T-helper 2 cell (primary cell): ENCODE results near the gene LAMA4.

Experiments
- DNase-seq, 5 experiments: peaks; one replicate each; pipeline versions ENCODE4 v3.0.0 to v3.0.0-alpha.2; 2012 to 2022

Gene LAMA4

DNA sequence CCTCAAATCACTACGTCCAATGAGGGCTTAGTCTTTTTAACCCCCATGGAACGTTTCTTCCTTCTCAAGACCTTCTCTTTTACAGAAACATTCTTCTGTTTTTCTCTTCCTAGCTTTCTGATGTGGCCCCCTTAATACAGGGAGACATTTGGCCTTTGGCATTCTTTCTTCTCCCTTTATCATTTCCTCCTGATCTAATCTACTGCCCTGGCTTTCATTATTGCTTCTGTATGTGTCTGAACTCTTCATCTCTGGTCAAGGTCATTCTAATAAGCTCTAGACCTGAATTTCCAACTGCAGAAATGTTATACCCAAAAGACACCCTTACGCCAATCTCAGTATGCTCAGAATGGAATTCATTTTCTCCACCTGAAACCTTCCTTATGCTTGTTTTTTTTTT lies 18.4 kb upstream of the LAMA4 start:
- no peak for DNase-seq

DNA sequence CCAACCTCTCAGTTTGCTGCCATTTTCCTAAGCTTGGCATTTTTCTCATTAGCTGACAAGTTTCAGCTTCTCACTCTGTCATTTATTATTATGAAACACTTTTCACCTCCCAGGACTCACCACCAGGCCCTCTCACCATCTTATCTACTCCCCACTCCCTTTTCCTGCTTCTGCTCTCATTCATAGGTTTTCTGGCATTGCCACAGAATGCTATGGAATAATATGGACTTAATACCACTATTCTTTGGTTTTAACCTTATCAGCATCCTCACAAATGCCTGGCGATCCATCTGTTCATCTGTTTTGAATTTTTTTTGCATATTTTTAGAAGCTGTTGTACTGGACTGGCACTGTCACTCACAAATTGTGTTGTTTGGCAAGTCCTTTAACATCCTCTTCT lies 16.4 kb upstream of the LAMA4 start:
- DNase-seq, result no peak

- no peak for DNase-seq
Measured at GRCh38 chr6:112269979-112270566, 15.7 kb upstream of the LAMA4 start.

GRCh38 chr6:112269114-112269513 lies 14.7 kb upstream of the LAMA4 start:
- DNase-seq, result no peak

GRCh38 chr6:112268654-112269053 lies 14.3 kb upstream of the LAMA4 start:
- DNase-seq, result no peak

DNA sequence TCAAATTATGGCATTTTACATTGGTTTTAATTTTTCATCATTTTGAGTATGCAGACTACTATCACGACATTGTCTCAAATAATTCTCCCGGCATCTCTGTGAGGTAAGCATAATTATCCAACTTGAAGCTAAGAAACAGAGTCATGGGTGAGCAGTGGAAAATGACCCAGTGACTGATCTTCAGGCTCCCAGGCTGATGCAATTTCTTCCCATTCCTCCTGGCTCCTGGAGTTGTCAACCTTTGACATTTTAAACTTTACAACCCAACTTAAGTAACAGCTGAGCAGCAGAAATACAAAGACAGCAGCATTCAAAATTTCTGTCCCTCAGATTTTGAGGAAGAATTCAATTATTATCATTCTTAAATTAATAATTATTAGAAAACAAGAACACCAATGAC lies 13.7 kb upstream of the LAMA4 start:
- DNase-seq, result no peak

GRCh38 chr6:112266331-112266730 lies 12.0 kb upstream of the LAMA4 start:
- DNase-seq, result no peak

- DNase-seq, result no peak
Measured at GRCh38 chr6:112259337-112259675, 4.9 kb upstream of the LAMA4 start.

DNA sequence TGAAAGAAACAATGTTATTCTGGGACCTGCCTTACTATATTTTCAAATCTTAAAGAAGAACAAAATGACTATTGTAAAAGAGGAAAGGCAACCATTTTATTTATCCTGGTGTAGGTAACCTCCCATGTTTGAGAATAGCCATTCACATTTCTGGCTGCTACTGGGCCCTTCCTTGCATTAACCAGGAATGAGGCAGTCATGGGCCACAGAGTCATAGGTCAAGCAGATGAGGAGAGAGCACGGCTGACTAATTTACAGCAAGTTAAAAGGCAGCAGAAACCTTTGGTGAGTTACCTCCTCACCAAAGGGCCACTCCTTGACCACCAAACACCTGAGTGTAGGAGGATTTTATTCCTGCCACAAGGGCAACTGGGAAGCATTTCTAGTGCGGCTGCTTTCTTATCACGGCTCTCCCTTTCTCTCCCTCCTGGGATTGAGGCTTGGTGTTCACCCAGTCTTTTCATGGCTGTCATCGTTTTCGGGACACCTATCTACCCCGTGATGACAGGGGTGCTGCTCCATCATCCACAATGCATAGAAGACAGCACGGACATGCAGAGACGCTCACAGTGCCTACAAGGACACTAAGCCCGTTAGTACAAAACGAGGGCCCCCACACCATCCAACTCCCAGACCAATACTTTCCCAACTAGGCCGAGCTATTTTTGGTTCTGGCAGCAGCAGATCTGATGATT lies 4.4 kb upstream of the LAMA4 start:
- no peak for DNase-seq

DNA sequence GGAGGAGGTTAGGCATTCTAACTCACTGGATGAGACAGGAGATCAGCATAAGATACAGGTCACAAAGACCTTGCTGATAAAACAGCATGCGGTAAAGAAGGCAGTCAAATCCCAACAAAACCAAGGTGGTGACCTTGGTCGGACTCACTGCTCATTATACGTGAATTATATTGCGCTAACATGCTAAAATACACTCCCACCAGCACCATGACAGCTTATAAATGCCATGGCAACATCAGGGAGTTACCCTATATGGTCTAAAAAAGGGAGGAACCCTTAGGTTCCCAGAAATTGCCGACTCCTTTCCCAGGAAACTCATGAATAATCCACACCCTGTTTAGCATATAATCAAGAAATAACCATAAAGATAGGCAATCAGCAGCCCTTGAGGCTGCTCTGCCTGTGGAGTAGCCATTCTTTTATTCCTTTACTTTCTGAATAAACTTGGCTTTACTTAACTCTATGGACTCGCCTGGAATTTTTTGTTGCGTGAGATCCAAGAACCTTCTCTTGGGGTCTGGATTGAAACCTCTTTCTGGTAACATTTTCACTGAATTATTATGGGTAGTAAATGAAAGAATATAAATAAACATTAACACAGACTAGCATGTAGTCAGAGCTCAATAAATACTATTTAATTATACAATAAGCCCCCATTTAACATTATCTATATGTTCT lies 3.0 kb upstream of the LAMA4 start:
- no peak for DNase-seq

GRCh38 chr6:112254921-112255320 lies 554 bp upstream of the LAMA4 start:
- no peak for DNase-seq

GRCh38 chr6:112253498-112253840 lies 898 bp downstream of the LAMA4 start:
- peak in 1 of 5 experiments; percentile 20 for DNase-seq

DNA sequence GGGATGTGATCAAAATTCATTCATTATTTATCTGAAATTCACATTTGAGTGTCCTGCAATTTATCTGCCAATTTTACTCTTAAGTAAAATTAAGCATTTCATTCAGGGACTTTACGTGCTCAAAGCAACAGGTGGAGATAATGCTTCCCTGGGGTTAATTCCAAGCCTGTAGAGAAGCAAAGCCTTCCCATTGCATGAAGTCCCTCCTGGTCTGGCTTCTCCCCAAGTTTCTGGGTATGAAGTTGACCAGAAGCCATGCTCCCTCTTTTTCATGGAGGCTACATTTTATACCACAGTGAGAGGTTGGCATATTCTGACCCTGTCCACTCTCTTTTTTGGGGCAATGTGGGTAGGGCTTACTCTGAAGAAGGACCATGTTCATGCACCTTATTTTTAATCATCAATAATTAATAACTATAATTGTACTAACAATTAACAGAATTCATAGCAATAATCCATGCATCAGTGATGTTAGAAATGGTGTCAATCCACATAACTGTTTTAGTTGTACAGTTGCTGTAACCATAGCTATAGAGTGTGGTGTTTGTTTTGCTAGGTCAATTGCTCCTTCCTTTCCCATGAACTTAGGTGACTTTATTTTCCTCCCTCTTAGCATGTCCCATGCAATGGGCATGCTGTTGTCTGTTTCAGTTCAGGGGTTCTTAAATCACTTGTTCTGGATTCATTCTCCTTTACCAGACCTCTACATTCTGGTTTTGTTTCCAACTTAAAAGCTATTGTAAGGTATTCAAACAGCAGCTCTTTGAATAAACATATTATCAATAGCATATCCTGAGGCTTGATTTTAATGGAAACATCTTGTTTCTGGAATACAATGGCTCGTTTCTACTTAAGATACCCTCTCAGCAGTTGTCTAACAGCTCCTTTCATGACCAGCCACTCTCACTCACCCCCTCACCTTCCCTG lies 1.5 kb downstream of the LAMA4 start:
- no peak for DNase-seq

DNA sequence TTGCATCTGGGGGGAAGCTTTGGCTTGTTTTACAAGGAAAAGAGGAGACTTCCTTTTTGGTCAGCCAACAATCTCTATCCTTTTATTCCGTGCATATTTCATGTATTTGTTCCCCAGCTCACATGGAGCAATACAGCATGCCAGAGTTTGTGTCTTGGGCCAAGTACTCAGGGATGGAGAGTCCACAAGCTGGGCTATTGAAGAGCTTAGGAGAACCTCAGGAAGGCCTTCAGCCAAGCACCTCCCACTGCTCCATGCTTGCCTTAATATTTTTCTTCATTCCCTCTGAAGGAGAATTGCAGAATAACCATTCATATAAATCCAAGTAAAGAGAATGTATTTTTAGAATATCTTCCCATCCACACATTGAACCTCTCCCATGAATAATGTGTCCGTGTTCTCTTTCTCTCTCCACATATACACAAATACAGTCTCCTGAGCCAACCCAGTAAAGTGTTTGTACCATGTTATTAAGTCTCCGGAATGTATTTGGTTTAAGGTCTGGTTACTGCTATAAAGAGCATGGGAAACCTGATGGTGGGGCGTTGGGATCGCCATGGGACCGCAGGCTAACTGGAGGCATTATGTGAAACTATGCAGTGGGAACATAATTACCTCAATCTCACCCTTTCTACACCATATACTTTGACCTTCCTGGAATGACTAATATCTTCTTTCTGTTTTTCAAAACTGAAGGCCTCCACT lies 3.0 kb downstream of the LAMA4 start:
- DNase-seq, result no peak

- no peak for DNase-seq
Measured at GRCh38 chr6:112249489-112249888, 4.9 kb downstream of the LAMA4 start.

DNA sequence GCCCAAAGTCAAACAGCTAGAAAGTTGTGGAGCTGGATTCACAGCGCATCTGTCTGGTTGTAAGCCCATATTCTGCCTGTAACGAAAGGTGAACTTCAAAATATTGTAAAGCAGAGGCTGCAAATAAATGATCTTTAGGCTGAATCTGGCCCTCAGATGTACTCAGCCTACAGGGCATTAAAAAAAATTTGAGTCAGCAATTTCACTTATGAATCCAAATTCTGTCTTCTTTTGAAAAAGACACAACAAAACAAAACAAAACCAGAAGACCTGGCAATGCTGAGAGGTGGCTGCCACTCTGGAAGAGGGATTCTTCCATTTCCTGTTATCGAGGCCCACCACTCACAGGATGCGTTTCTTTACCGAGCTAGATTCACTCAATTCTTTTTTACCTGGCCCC lies 7.1 kb downstream of the LAMA4 start:
- DNase-seq, result no peak

DNA sequence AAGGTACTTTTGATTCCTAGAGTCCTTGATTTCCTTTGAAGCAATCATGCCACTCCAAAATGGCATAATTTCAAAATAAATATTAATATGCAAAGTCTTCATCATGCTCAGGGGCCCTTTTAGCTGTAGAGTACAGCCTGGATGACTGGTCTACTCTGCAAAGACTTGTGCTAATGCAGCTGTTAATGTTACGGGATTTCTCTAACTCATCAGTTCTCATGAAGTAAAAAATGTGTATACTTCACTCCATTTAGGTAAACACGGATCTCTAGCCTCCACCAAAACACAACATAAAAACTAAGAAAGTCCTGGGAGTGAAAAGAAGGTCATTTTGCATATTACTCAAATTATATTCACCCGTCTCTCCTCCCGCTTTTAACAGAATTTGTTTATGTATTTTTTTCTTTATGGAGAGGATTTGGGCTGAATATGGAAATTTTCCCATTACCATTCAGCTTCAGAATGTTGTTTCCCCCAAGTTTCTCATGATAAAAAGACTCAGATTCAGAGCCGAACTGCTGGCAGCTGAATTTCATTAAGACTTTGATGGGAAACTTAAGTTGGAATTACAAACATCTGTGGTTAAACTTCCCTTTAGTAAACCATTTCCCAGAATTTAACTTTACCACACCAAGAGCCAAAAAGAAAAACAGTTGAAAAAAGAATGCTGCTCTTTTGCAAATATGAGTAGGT lies 8.7 kb downstream of the LAMA4 start:
- DNase-seq, result no peak

GRCh38 chr6:112243861-112244827 lies 10.2 kb downstream of the LAMA4 start:
- no peak for DNase-seq

GRCh38 chr6:112241820-112242429 lies 12.4 kb downstream of the LAMA4 start:
- DNase-seq, result peak in 1 of 5 experiments; percentile 76

GRCh38 chr6:112237595-112237994 lies 16.8 kb downstream of the LAMA4 start:
- no peak for DNase-seq
